Mesenchymal stem cell (in vitro differentiated cells and primary cell): ENCODE results near the gene ADAMTSL3.

Experiments
- DNase-seq: peaks from one replicate; pipeline ENCODE4 v3.0.0-alpha.2; 2013
- H2AFZ ChIP-seq: one replicate; pipeline ENCODE4 v1.6.1; 2013; ENCODE audit warnings: low read depth, mild to moderate bottlenecking, control low read depth, inconsistent platforms, low read length, moderate library complexity
- H2AK5ac ChIP-seq: 2 replicates; pipeline ENCODE4 v1.6.1; 2013; ENCODE audit warnings: low read length, moderate library complexity, mild to moderate bottlenecking, inconsistent platforms; ENCODE audit not compliant: severe bottlenecking
- H2BK120ac ChIP-seq: one replicate; pipeline ENCODE4 v1.6.1; 2013; ENCODE audit warnings: low read depth, mild to moderate bottlenecking, inconsistent platforms, low read length, moderate library complexity
- H2BK12ac ChIP-seq, 2 experiments: one replicate each; pipeline ENCODE4 v1.6.1; 2013; ENCODE audit warnings: inconsistent platforms in 2 of 2, low read length in 2 of 2, mild to moderate bottlenecking in 2 of 2, moderate library complexity in 2 of 2, control low read depth in 1 of 2
- H2BK15ac ChIP-seq: one replicate; pipeline ENCODE4 v1.6.1; 2013; ENCODE audit warnings: mild to moderate bottlenecking, low read depth, inconsistent platforms; ENCODE audit not compliant: poor library complexity, severe bottlenecking
- H2BK5ac ChIP-seq: 2 replicates; pipeline ENCODE4 v1.6.1; 2013; ENCODE audit warnings: low read depth, mild to moderate bottlenecking, low read length, control low read depth, inconsistent platforms; ENCODE audit not compliant: poor library complexity, severe bottlenecking
- H3K14ac ChIP-seq, 2 experiments: one replicate each; pipeline ENCODE4 v1.6.1; 2013; ENCODE audit warnings: inconsistent platforms in 2 of 2, low read length in 2 of 2, control low read depth in 1 of 2, mild to moderate bottlenecking in 1 of 2, moderate library complexity in 1 of 2
- H3K18ac ChIP-seq, 2 experiments: one replicate each; pipeline ENCODE4 v1.6.1; 2013; ENCODE audit warnings: inconsistent platforms in 2 of 2, low read length in 2 of 2, control low read depth in 1 of 2, low read depth in 1 of 2, mild to moderate bottlenecking in 1 of 2
- H3K23ac ChIP-seq, 2 experiments: one replicate each; pipeline ENCODE4 v1.6.1; 2013; ENCODE audit warnings: inconsistent platforms in 2 of 2, low read length in 2 of 2, mild to moderate bottlenecking in 2 of 2, moderate library complexity in 2 of 2, control low read depth in 1 of 2
- H3K27ac ChIP-seq: 2 replicates; pipeline ENCODE4 v1.5.1; 2013; ENCODE audit warnings: mild to moderate bottlenecking, moderate library complexity, low read length, control low read depth, inconsistent platforms; ENCODE audit not compliant: poor library complexity, severe bottlenecking
- H3K27me3 ChIP-seq, 2 experiments: 2 replicates each; pipeline versions ENCODE4 v1.6.1 to v1.7.0; 2013; ENCODE audit warnings: low read length in 2 of 2, mild to moderate bottlenecking in 2 of 2, moderate library complexity in 2 of 2, control low read depth in 1 of 2, inconsistent platforms in 1 of 2; ENCODE audit not compliant: control insufficient read depth in 1 of 2, insufficient read depth in 1 of 2
- H3K36me3 ChIP-seq, 2 experiments: 2 replicates each; pipeline versions ENCODE4 v1.6.1 to v1.7.0; 2013; ENCODE audit warnings: low read length in 2 of 2, control low read depth in 1 of 2, inconsistent platforms in 1 of 2, low read depth in 1 of 2, mild to moderate bottlenecking in 1 of 2; ENCODE audit not compliant: insufficient read depth in 2 of 2, control insufficient read depth in 1 of 2
- H3K4ac ChIP-seq, 2 experiments: one replicate each; pipeline ENCODE4 v1.6.1; 2013; ENCODE audit warnings: inconsistent platforms in 2 of 2, low read length in 2 of 2, mild to moderate bottlenecking in 2 of 2, moderate library complexity in 2 of 2, control low read depth in 1 of 2, low read depth in 1 of 2
- H3K4me1 ChIP-seq: 2 replicates; pipeline ENCODE4 v1.6.1; 2013; ENCODE audit warnings: low read depth, low read length, control low read depth; ENCODE audit not compliant: control insufficient read depth, insufficient read depth
- H3K4me2 ChIP-seq: 2 replicates; pipeline ENCODE4 v1.6.1; 2013; ENCODE audit warnings: low read length, mild to moderate bottlenecking, inconsistent platforms; ENCODE audit not compliant: poor library complexity, severe bottlenecking
- H3K4me3 ChIP-seq, 2 experiments: 2 replicates each; pipeline versions ENCODE4 v1.5.1 to v1.7.0; 2013; ENCODE audit warnings: low read length in 2 of 2, mild to moderate bottlenecking in 2 of 2, control low read depth in 1 of 2, low read depth in 1 of 2; ENCODE audit not compliant: insufficient read depth in 1 of 2
- H3K79me1 ChIP-seq: replicated peaks from 2 replicates; pipeline ENCODE4 v1.6.1; 2013; ENCODE audit warnings: mild to moderate bottlenecking, control low read depth, low read length, inconsistent platforms; ENCODE audit not compliant: poor library complexity, severe bottlenecking
- H3K9ac ChIP-seq: 2 replicates; pipeline ENCODE4 v1.7.0; 2013; ENCODE audit warnings: mild to moderate bottlenecking, low read length, moderate library complexity
- H3K9me3 ChIP-seq: 2 replicates; pipeline ENCODE4 v1.7.0; 2013; ENCODE audit warnings: mild to moderate bottlenecking, low read length; ENCODE audit not compliant: control insufficient read depth
- H4K8ac ChIP-seq: one replicate; pipeline ENCODE4 v1.6.1; 2013; ENCODE audit warnings: inconsistent platforms, mild to moderate bottlenecking, low read length, moderate library complexity
- H4K91ac ChIP-seq: one replicate; pipeline ENCODE4 v1.6.1; 2013; ENCODE audit warnings: mild to moderate bottlenecking, low read length, inconsistent platforms
- WGBS: methylation state at CpG from one replicate; pipeline ENCODE4 v1.1.7; 2013; ENCODE audit warnings: mixed read lengths; 5-methylcytosine and 5-hydroxymethylcytosine counted together

Gene ADAMTSL3

GRCh38 chr15:83993591-83993990 is 339.7 kb downstream of the ADAMTSL3 start:
- H2BK120ac ChIP-seq = no peak overlapping the region
- H3K27ac ChIP-seq = no peak overlapping the region
- peaks cover 4% of the 10 kb centered on the region for H3K9me3 ChIP-seq
- no peak overlapping the region for H4K91ac ChIP-seq
- H3K4me2 ChIP-seq = no peak overlapping the region
- H3K4me1 ChIP-seq = no peaks in the 10 kb centered on the region
- no peak overlapping the region for H2BK15ac ChIP-seq
- H3K14ac ChIP-seq = no peak overlapping the region
- H2BK5ac ChIP-seq = no peak overlapping the region
- DNase-seq = no peak
- no peaks in the 10 kb centered on the region for H3K27me3 ChIP-seq
- no peak overlapping the region for H2AK5ac ChIP-seq
- H3K23ac ChIP-seq = no peak overlapping the region
- 61% methylated on average over 2 of the region's 2 CpGs for WGBS
- H3K9ac ChIP-seq = no peak overlapping the region
- H2AFZ ChIP-seq = no peak overlapping the region
- H3K79me1 ChIP-seq = no peaks in the 10 kb centered on the region
- no peak overlapping the region for H3K18ac ChIP-seq
- H2BK12ac ChIP-seq = no peak overlapping the region
- no peak overlapping the region for H3K4ac ChIP-seq
- no peak overlapping the region for H4K8ac ChIP-seq
- H3K36me3 ChIP-seq = no peaks in the 10 kb centered on the region
- no peak overlapping the region for H3K4me3 ChIP-seq

GRCh38 chr15:83998486-83998885 is 344.6 kb downstream of the ADAMTSL3 start:
- H3K23ac ChIP-seq = no peak overlapping the region
- H3K4me1 ChIP-seq = peaks cover 6% of the 10 kb centered on the region
- no peak overlapping the region for H2BK120ac ChIP-seq
- H3K9ac ChIP-seq = no peak overlapping the region
- H3K27me3 ChIP-seq = no peaks in the 10 kb centered on the region
- H2BK5ac ChIP-seq = no peak overlapping the region
- H3K18ac ChIP-seq = no peak overlapping the region
- H4K91ac ChIP-seq = no peak overlapping the region
- no peaks in the 10 kb centered on the region for H3K79me1 ChIP-seq
- no peaks in the 10 kb centered on the region for H3K36me3 ChIP-seq
- H3K4me3 ChIP-seq = no peak overlapping the region
- peaks cover 4% of the 10 kb centered on the region for H3K9me3 ChIP-seq
- H2BK15ac ChIP-seq = no peak overlapping the region
- DNase-seq = no peak
- H2AK5ac ChIP-seq = peak overlapping the region; percentile 80
- no peak overlapping the region for H3K14ac ChIP-seq
- H2AFZ ChIP-seq = no peak overlapping the region
- H3K27ac ChIP-seq = peak overlapping the region; percentile 54
- 79% methylated on average over 2 of the region's 2 CpGs for WGBS
- H4K8ac ChIP-seq = no peak overlapping the region
- H3K4ac ChIP-seq = no peak overlapping the region
- H3K4me2 ChIP-seq = no peak overlapping the region
- no peak overlapping the region for H2BK12ac ChIP-seq

DNA sequence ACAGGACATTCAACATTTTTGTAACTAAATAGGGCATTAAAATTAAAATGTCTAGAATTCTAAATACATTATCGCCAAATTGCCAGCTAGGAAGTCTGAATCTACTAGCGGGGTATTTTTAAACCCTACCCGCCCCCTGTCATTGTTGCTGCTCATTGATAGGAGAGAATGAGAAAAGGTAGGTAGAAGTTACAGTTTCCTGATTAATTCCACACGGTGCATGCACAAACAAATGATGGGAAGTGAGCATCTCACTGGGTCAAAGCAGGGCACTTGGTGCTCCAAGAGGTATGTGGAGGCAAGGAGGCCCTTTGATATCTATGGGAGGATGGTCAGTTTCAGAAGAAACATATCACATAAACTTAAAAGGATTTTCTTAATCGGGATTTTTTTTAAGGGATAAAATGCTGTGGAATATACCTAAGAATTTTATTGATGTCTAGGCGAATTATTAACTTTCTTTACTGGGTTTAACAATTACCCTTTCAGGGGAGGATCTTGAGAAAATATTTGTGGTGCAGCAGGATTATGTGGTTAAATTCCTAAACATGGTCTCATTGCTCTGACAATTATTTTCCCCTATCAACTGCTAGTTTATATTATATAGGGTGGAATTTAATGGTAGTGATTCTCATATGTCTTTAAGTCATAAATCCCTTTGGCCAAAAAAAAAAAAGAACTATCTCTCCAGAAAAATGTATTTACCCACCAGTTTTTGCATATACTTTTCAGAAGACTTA is 345.6 kb downstream of the ADAMTSL3 start:
- Histone ChIP-seq H2AFZ (no peak overlapping the region), H2BK5ac (peak overlapping the region; percentile 93), H4K91ac (no peak overlapping the region), H3K4me3 (no peak overlapping the region), H2BK120ac (no peak overlapping the region), H3K4me2 (peak overlapping the region; percentile 2), H4K8ac (no peak overlapping the region), H3K18ac (no peak overlapping the region), H3K27ac (peak overlapping the region; percentile 63), H3K9me3 (peaks cover 4% of the 10 kb centered on the region), H2BK12ac (no peak overlapping the region), H3K79me1 (no peaks in the 10 kb centered on the region), H3K4me1 (peaks cover 8% of the 10 kb centered on the region), H2BK15ac (no peak overlapping the region), H3K23ac (no peak overlapping the region), H3K36me3 (no peaks in the 10 kb centered on the region), H3K27me3 (no peaks in the 10 kb centered on the region), H2AK5ac (no peak overlapping the region), H3K14ac (no peak overlapping the region), H3K4ac (no peak overlapping the region), H3K9ac (no peak overlapping the region)
- WGBS = 75% methylated on average over 4 of the region's 6 CpGs
- DNase-seq = no peak

DNA sequence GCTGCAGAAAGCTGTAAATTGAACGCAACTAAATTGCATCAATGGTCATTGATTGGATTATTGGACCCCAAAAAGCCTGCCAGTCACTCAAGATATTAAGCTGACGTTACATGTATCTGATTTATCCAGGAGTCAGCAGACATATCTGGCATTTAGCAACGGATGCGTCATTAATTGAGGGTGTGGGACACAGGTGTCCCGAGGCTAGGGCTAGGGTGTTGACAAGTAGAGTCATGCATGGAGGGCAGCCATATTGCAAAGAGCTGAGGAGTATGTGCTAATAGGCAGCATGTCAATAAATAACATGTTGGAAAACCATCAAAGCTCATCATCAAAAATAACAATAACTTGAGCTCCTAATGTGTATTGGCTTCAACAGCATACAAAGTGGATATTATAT is 347.1 kb downstream of the ADAMTSL3 start:
- H2BK5ac ChIP-seq = no peak overlapping the region
- H3K27ac ChIP-seq = no peak overlapping the region
- peaks cover 8% of the 10 kb centered on the region for H3K4me1 ChIP-seq
- H2BK15ac ChIP-seq = no peak overlapping the region
- DNase-seq = no peak
- H3K4me2 ChIP-seq = no peak overlapping the region
- H3K9ac ChIP-seq = no peak overlapping the region
- H3K79me1 ChIP-seq = no peaks in the 10 kb centered on the region
- H2AK5ac ChIP-seq = no peak overlapping the region
- H3K18ac ChIP-seq = no peak overlapping the region
- H3K14ac ChIP-seq = no peak overlapping the region
- no peak overlapping the region for H3K4ac ChIP-seq
- no peak overlapping the region for H3K23ac ChIP-seq
- no peak overlapping the region for H3K4me3 ChIP-seq
- no peak overlapping the region for H4K91ac ChIP-seq
- no peak overlapping the region for H2BK120ac ChIP-seq
- H4K8ac ChIP-seq = no peak overlapping the region
- H2BK12ac ChIP-seq = no peak overlapping the region
- H3K36me3 ChIP-seq = no peaks in the 10 kb centered on the region
- H2AFZ ChIP-seq = no peak overlapping the region
- 81% methylated on average over 5 of the region's 5 CpGs for WGBS
- peaks cover 4% of the 10 kb centered on the region for H3K9me3 ChIP-seq
- H3K27me3 ChIP-seq = no peaks in the 10 kb centered on the region
